Gastroesophageal sphincter (tissue), 3 donors: ENCODE measurements around the gene PRG3.

Source experiments
- CTCF ChIP-seq, 4 experiments: fragments of 200-600 bp in 2 of 4; fragments of 450-650 bp in 2 of 4; sonication (generic) in 1 of 4; IDR thresholded peaks; one replicate each; pipeline ENCODE4 v1.5.1; 2017 to 2019; ENCODE audit warnings: antibody characterized with exemption in 4 of 4, mild to moderate bottlenecking in 2 of 4, moderate library complexity in 2 of 4
- POLR2A ChIP-seq, 2 donors: fragments of 450-650 bp; IDR thresholded peaks; one replicate each; pipeline ENCODE4 v1.6.1; 2017; ENCODE audit warnings: antibody characterized with exemption in 2 of 2, mild to moderate bottlenecking in 2 of 2, moderate library complexity in 1 of 2

GRCh38 chr11:57419146-57419545 lies 38.2 kb upstream of the PRG3 start:
- no peak for TF ChIP-seq POLR2A (IDR thresholded peaks at IDR 0.05)
- TF ChIP-seq CTCF (IDR thresholded peaks at IDR 0.05): no peak
